C4-2B (cell line): ENCODE results near the gene EEA1.

Source experiments
- CTCF ChIP-seq: fragments of 450-650 bp; conservative IDR thresholded peaks from 2 replicates; pipeline ENCODE4 v1.5.1; 2017; ENCODE audit warnings: mild to moderate bottlenecking
- ZFX ChIP-seq: fragments of 450-650 bp; IDR thresholded peaks from 2 replicates; pipeline ENCODE4 v1.6.1; 2017

- TF ChIP-seq CTCF (no peak), ZFX (no peak)
Measured at GRCh38 chr12:92921877-92922276, 7.2 kb downstream of the EEA1 start.
